Measurements from ENCODE around the gene ITPRIPL2.

GRCh38 chr16:19139436-19140091, 25.8 kb downstream of the ITPRIPL2 start:
- no peak for TF ChIP-seq CTCF (conservative IDR thresholded peaks at IDR 0.05; ENCODE audit: low read length)
- no peak for TF ChIP-seq EZH2phosphoT487 (IDR thresholded peaks at IDR 0.05; ENCODE audit: borderline replicate concordance, low read depth, low read length)

Data from OCI-LY7 (cell line).